Epithelial cell of proximal tubule (primary cell): ENCODE results near the gene FOXO6. TPM values are rescaled to one million over a fixed set of nuclear protein-coding genes. Genes with fewer than 3 reads are reported as not detected.
A peak's percentile ranks its signal among the peaks of the same experiment; 100 is the strongest.

Source experiments
- DNase-seq: peaks from one replicate; pipeline ENCODE4 v3.0.0-alpha.2; 2011; ENCODE audit warnings: low read depth
- H3K4me3 ChIP-seq: 2 replicates; pipeline ENCODE4 v1.5.1; 2011; ENCODE audit warnings: low read depth, mild to moderate bottlenecking, low read length
- CTCF ChIP-seq: conservative IDR thresholded peaks from 2 replicates; pipeline ENCODE4 v1.5.1; 2012; ENCODE audit warnings: low read depth, mild to moderate bottlenecking, low read length
- total RNA-seq: library from RNA; depleted of rRNA; stranded (reverse); fragments of >200 nt; gene quantifications from 2 replicates; pipeline ENCODE4 v1.2.3, GENCODE V29; 2015

Gene FOXO6
- total RNA-seq, 1 donor from 2014 or later, result 0.52 TPM

DNA sequence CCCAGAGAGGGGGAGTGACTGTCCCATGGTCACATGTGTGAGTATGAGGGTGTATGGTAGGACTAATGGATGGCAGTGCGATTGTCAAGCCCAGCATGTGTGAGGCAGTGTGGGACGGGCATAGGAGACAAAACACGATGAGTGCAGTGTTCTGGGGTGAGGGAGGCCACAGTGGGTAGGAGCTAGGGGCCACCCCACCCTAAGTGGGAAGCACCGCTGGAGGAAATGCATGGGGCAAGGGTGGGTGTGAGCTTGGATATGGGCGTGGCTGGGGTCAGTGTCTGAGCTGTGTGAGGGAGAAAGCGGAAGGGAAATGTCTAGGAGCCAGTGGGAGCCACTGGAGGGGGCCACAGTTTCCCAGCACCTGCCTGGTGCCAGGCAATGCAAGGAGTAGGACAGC is 56.5 kb downstream of the FOXO6 start:
- no peak for DNase-seq
- no peak for TF ChIP-seq CTCF
- no peak overlapping the region for H3K4me3 ChIP-seq

GRCh38 chr1:41418857-41419583 is 57.8 kb downstream of the FOXO6 start:
- peak; percentile 8 for TF ChIP-seq CTCF
- peak; percentile 29 for DNase-seq
- no peak overlapping the region for H3K4me3 ChIP-seq

- DNase-seq, result no peak
- TF ChIP-seq CTCF, result no peak
- no peak overlapping the region for H3K4me3 ChIP-seq
These were observed 58.5 kb downstream of the FOXO6 start for GRCh38 chr1:41419584-41420295.

DNA sequence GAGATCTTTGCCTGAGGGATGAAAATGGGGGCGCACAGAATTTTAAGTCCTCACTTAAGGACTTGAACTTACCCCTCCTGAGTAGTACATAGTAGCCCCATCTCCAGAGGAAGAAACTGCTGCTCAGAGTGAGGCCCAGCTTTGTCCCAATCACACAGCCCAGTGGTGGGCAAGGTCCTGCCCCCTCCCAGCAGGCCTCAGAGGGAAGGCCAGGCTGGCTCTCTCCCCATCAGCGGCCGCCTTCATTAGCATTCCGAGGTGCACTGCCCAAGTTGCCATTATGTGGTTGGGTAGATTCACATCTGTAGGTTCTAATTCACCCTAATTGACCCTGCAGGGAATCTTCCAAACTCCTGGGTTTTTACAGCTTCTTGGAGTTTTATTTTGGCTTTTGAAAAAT is 59.1 kb downstream of the FOXO6 start:
- no peak for TF ChIP-seq CTCF
- H3K4me3 ChIP-seq, result no peak overlapping the region
- no peak for DNase-seq

GRCh38 chr1:41420860-41421259 is 59.6 kb downstream of the FOXO6 start:
- no peak overlapping the region for H3K4me3 ChIP-seq
- DNase-seq, result no peak
- no peak for TF ChIP-seq CTCF

- H3K4me3 ChIP-seq, result no peak overlapping the region
- no peak for DNase-seq
- TF ChIP-seq CTCF, result no peak
These were observed 61.1 kb downstream of the FOXO6 start for GRCh38 chr1:41422306-41422705.
